ENCODE results near the gene PLS3. TPM values are rescaled to one million over a fixed set of nuclear protein-coding genes. Genes with fewer than 3 reads are reported as not detected.

Gene PLS3
- total RNA-seq, 4 donors from 2014 or later = 129 to 268 (median 174) TPM

DNA sequence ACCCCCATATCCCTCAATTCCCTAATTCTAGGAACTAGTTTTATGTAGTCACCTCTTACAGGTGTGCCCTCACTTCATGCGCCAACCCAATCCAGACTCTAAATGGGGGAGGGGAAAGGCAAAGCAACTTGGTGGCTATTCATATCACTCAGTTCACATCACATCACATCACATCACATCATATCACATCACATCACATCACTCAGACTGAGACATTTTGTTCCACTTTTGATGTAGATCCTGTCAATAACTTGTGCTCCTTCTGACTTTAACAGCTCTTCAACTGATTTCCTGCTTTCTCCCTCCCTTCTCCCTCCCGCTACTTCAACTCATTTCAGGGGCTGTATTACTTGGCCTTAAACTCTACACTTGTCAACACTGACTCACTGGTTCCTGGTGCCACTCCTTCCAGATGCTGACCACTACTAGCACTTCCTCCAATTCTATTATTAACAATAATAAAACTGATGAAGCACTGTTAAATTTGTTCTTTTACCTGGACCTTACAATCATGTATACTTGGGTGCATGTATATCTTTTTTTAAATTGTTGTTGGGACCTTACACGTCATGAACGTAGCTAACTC is 29.1 kb upstream of the PLS3 start:
- no peaks in the 10 kb centered on the region for H3K36me3 ChIP-seq
- intact Hi-C loops (cut with DNase I; ENCODE audit: low total_unique reads) = no loop called here
- no peak for DNase-seq
- H3K27ac ChIP-seq = no peak overlapping the region
- H3K4me1 ChIP-seq = no peaks in the 10 kb centered on the region
- H3K9me3 ChIP-seq = no peaks in the 10 kb centered on the region
- TF ChIP-seq POLR2A (IDR thresholded peaks at IDR 0.05) = no peak
- TF ChIP-seq, protein P1, sequence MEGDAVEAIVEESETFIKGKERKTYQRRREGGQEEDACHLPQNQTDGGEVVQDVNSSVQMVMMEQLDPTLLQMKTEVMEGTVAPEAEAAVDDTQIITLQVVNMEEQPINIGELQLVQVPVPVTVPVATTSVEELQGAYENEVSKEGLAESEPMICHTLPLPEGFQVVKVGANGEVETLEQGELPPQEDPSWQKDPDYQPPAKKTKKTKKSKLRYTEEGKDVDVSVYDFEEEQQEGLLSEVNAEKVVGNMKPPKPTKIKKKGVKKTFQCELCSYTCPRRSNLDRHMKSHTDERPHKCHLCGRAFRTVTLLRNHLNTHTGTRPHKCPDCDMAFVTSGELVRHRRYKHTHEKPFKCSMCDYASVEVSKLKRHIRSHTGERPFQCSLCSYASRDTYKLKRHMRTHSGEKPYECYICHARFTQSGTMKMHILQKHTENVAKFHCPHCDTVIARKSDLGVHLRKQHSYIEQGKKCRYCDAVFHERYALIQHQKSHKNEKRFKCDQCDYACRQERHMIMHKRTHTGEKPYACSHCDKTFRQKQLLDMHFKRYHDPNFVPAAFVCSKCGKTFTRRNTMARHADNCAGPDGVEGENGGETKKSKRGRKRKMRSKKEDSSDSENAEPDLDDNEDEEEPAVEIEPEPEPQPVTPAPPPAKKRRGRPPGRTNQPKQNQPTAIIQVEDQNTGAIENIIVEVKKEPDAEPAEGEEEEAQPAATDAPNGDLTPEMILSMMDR (IDR thresholded peaks at IDR 0.05) = no peak
- H3K27me3 ChIP-seq = no peaks in the 10 kb centered on the region
- no peak overlapping the region for H3K4me3 ChIP-seq

DNA sequence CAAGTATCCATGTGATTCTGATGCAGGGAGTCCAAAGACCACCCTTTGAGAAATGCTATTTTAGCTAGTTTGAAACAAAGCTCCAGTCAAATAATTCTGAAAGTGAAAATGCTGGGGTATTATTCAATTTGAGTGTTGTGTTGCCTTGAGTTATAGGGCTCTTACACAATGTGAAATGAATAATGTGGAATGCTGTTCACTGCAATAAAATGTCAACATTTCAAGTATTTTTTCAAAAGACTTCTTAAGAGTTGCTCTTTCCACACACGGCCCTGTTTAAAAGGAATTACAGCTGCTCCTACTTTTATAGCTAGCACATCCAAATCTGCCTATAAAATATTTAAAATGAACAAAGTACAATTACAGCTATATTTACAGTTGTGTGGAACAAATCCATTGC is 27.5 kb upstream of the PLS3 start:
- DNase-seq = no peak
- Histone ChIP-seq H3K4me3 (no peak overlapping the region), H3K4me1 (no peaks in the 10 kb centered on the region), H3K9me3 (no peaks in the 10 kb centered on the region), H3K27ac (no peak overlapping the region), H3K27me3 (no peaks in the 10 kb centered on the region), H3K36me3 (no peaks in the 10 kb centered on the region)
- TF ChIP-seq, protein P1 (IDR thresholded peaks at IDR 0.05) = no peak
- no peak for TF ChIP-seq POLR2A (IDR thresholded peaks at IDR 0.05)
- intact Hi-C loops (cut with DNase I; ENCODE audit: low total_unique reads) = no loop called here

DNA sequence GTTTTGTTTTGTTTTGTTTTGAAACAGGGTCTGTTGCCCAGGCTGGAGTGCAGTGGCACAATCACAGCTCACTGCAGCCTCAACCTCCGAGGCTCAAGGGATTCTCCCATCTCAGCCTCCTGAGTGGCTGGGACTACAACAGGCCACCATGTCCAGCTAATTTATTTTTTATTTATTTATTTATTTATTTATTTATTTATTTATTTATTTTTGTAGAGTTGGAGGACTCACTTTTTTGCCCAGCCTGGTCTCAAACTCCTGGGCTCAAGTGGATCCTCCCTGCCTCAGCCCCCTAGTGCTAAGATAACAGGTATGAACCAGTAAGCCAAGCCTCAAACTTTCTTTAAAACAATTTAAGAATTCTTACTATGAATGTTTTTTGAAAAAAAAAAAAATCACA is 26.6 kb upstream of the PLS3 start:
- no peaks in the 10 kb centered on the region for H3K4me1 ChIP-seq
- H3K9me3 ChIP-seq = no peaks in the 10 kb centered on the region
- intact Hi-C loops (cut with DNase I; ENCODE audit: low total_unique reads) = no loop called here
- H3K36me3 ChIP-seq = no peaks in the 10 kb centered on the region
- TF ChIP-seq, protein P1 (IDR thresholded peaks at IDR 0.05) = no peak
- no peak for TF ChIP-seq POLR2A (IDR thresholded peaks at IDR 0.05)
- no peak overlapping the region for H3K4me3 ChIP-seq
- H3K27me3 ChIP-seq = no peaks in the 10 kb centered on the region
- H3K27ac ChIP-seq = no peak overlapping the region
- DNase-seq = no peak

GRCh38 chrX:115535421-115535820 is 25.6 kb upstream of the PLS3 start:
- H3K4me1 ChIP-seq = no peaks in the 10 kb centered on the region
- TF ChIP-seq, protein P1 (IDR thresholded peaks at IDR 0.05) = no peak
- TF ChIP-seq POLR2A (IDR thresholded peaks at IDR 0.05) = no peak
- no peaks in the 10 kb centered on the region for H3K36me3 ChIP-seq
- no peak overlapping the region for H3K4me3 ChIP-seq
- intact Hi-C loops (cut with DNase I; ENCODE audit: low total_unique reads) = no loop called here
- no peaks in the 10 kb centered on the region for H3K9me3 ChIP-seq
- no peak overlapping the region for H3K27ac ChIP-seq
- DNase-seq = no peak
- H3K27me3 ChIP-seq = no peaks in the 10 kb centered on the region

GRCh38 chrX:115535844-115536243 is 25.1 kb upstream of the PLS3 start:
- Histone ChIP-seq H3K27ac (no peak overlapping the region), H3K4me3 (no peak overlapping the region), H3K27me3 (no peaks in the 10 kb centered on the region), H3K36me3 (no peaks in the 10 kb centered on the region), H3K9me3 (no peaks in the 10 kb centered on the region), H3K4me1 (no peaks in the 10 kb centered on the region)
- no peak for DNase-seq
- intact Hi-C loops (cut with DNase I; ENCODE audit: low total_unique reads) = no loop called here
- TF ChIP-seq POLR2A (IDR thresholded peaks at IDR 0.05) = no peak
- TF ChIP-seq, protein P1 (IDR thresholded peaks at IDR 0.05) = no peak
